Calu3 (cell line): Measurements from ENCODE around the gene LRRC8E. TPM values are rescaled to one million over a fixed set of nuclear protein-coding genes. Genes with fewer than 3 reads are reported as not detected.

Experiments used
- Bru-seq: library from RNA; stranded (reverse); fragments of 400-500 nt; gene quantifications from one replicate; lab custom pipeline; 2021; lab: Mats Ljungman, UMichigan
- BruChase-seq, 2 experiments: library from RNA; stranded (reverse); fragments of 400-500 nt; gene quantifications; one replicate each; lab custom pipeline; 2021; lab: Mats Ljungman, UMichigan
- BruUV-seq: library from RNA; stranded (reverse); fragments of 400-500 nt; replicated peaks from 2 replicates; lab custom pipeline; 2021; lab: Mats Ljungman, UMichigan
- CTCF ChIA-PET: fragments of 300-600 bp; sonication (Branson Sonifier 250); formaldehyde crosslinking; loops from one replicate; lab custom pipeline; 2022; ENCODE audit warnings: antibody characterized with exemption; lab: Charles Lee
- DNase-seq: peaks from one replicate; pipeline ENCODE4 v3.0.0; 2022
- H3K27ac Mint-ChIP-seq: one replicate; pipeline ENCODE4 v1.8.0; 2022; ENCODE audit warnings: mixed read lengths; ENCODE audit not compliant: unreplicated experiment
- H3K27me3 Mint-ChIP-seq: one replicate; pipeline ENCODE4 v1.8.0; 2022; ENCODE audit warnings: mixed read lengths; ENCODE audit not compliant: unreplicated experiment
- H3K36me3 Mint-ChIP-seq: one replicate; pipeline ENCODE4 v1.8.0; 2022; ENCODE audit warnings: mild to moderate bottlenecking, moderate library complexity, mixed read lengths; ENCODE audit not compliant: insufficient read depth, unreplicated experiment
- H3K4me1 Mint-ChIP-seq: one replicate; pipeline ENCODE4 v1.8.0; 2022; ENCODE audit warnings: mild to moderate bottlenecking, low read depth, mixed read lengths; ENCODE audit not compliant: unreplicated experiment
- H3K4me3 Mint-ChIP-seq: one replicate; pipeline ENCODE4 v1.8.0; 2022; ENCODE audit warnings: mild to moderate bottlenecking, low read depth, moderate library complexity, mixed read lengths; ENCODE audit not compliant: unreplicated experiment
- H3K9me3 Mint-ChIP-seq: one replicate; pipeline ENCODE4 v1.8.0; 2022; ENCODE audit warnings: low read depth, mixed read lengths; ENCODE audit not compliant: unreplicated experiment
- intact Hi-C: fragments of 100-400 bp; cut with micrococcal nuclease; formaldehyde crosslinking; loops from one replicate; pipeline ENCODE4 v1.10.0; 2022; ENCODE audit not compliant: unreplicated experiment
- long read RNA-seq: library from polyadenylated mRNA; stranded (forward); transcript quantifications from one replicate; pipeline ENCODE4 v2.0.0, GENCODE V29; 2022
- total RNA-seq: library from RNA; stranded (reverse); gene quantifications from 2 replicates; pipeline ENCODE4 v1.2.3, GENCODE V29; 2022
- TF ChIP-seq, protein P1 (sequence below): fragments of 200-600 bp; IDR thresholded peaks from one replicate; pipeline ENCODE4 v1.8.0; 2022; ENCODE audit warnings: antibody characterized with exemption; ENCODE audit not compliant: unreplicated experiment

LRRC8E gene
- 8.0 and 9.1 TPM in 2 replicates for total RNA-seq
- Bru-seq, nascent RNA, result percentile 39 among the genes with signal in this experiment
- percentile 40 among the genes with signal in this experiment for BruChase-seq, experiment 1, labeled RNA remaining after a 6-hour chase
- percentile 49 among the genes with signal in this experiment for BruChase-seq, experiment 2, labeled RNA remaining after a 2-hour chase
- long read RNA-seq, partial matches to known transcripts, result 0 of 1 reads
- long read RNA-seq, other reads (novel, unspliced or antisense), result 1 of 1 reads

DNA sequence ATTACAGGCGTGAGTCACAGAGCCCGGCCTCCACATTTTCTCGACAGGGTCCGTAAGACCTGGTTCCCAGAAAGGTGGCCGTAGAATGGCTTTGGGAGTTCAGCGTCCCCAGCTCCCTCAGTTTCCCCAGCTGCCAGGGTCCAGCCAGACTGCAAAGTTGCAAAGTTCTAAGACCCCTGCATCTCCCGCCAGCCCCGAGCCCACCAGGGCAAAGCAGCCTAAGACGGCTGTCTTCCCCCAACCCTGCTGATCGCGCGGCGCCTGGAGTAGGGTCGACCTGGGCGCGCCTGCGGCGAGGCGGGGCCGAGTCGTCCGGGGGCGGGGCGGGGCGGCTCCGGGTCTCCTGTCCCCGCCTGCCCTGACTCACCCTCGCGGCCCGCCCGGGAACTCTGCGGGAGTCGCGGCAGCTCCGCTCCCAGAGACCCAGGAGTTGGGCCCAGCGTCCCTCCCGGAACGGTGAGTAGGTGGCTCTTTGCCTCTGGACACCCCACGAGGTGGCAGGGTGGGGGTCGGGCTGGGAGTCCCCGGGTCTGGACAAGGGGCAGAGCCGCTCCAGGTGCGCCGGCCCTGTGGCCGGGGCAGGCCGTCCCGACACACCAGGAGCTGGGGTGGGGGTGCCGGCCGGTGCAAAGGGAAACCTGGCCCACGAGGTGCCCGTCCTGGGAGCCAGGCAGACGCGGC lies at the start of gene LRRC8E:
TSS of gene LRRC8E (plus strand) at position 366 of the 681 bp plus-strand sequence. CDS start 7,094 bp downstream, outside the sequence.
- CTCF ChIA-PET, result interaction anchor here (0.7 to 1.0 kb wide), 2 partner anchors 12 to 32 kb away, joined by 3 to 6 read pairs; partner anchors contain the start of gene SNAPC2
- Mint-ChIP-seq H3K36me3 (no peaks in the 10 kb centered on the region), H3K4me3 (peak within 1 kb of the TSS; percentile 58), H3K9me3 (no peaks in the 10 kb centered on the region), H3K27ac (no peak within 1 kb of the TSS), H3K27me3 (no peaks in the 10 kb centered on the region), H3K4me1 (no peaks in the 10 kb centered on the region)
- no TSS peak for BruUV-seq
- DNase-seq, result peak; percentile 87
- TF ChIP-seq, protein P1, sequence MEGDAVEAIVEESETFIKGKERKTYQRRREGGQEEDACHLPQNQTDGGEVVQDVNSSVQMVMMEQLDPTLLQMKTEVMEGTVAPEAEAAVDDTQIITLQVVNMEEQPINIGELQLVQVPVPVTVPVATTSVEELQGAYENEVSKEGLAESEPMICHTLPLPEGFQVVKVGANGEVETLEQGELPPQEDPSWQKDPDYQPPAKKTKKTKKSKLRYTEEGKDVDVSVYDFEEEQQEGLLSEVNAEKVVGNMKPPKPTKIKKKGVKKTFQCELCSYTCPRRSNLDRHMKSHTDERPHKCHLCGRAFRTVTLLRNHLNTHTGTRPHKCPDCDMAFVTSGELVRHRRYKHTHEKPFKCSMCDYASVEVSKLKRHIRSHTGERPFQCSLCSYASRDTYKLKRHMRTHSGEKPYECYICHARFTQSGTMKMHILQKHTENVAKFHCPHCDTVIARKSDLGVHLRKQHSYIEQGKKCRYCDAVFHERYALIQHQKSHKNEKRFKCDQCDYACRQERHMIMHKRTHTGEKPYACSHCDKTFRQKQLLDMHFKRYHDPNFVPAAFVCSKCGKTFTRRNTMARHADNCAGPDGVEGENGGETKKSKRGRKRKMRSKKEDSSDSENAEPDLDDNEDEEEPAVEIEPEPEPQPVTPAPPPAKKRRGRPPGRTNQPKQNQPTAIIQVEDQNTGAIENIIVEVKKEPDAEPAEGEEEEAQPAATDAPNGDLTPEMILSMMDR, result no peak
- intact Hi-C loops, result no loop called here

DNA sequence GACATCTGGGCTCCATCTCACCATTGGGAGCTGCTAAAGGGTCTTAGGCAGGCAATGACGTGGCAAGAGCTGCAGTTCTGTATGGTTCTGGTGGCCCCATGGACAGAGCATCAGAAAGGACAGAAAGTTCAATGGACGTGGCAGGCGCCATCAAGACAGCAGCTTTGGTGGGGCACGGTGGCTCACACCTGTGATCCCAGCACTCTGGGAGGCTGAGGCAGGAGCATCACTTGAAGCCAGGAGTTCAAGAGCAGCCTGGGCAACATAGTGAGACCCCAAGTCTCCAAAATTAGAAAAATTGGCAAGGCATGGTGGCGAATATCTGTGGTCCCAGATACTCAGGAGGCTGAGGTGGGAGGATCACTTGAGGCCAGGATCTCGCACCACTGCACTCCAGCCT lies 48.8 kb upstream of the LRRC8E start:
- H3K27me3 Mint-ChIP-seq, result no peaks in the 10 kb centered on the region
- H3K36me3 Mint-ChIP-seq, result peaks cover 6% of the 10 kb centered on the region
- TF ChIP-seq, protein P1, result no peak
- no peak overlapping the region for H3K27ac Mint-ChIP-seq
- H3K4me1 Mint-ChIP-seq, result peaks cover 16% of the 10 kb centered on the region
- intact Hi-C loops, result no loop called here
- no peak for DNase-seq
- no TSS peak for BruUV-seq
- no peak overlapping the region for H3K4me3 Mint-ChIP-seq
- CTCF ChIA-PET, result no interaction called here
- H3K9me3 Mint-ChIP-seq, result no peaks in the 10 kb centered on the region

DNA sequence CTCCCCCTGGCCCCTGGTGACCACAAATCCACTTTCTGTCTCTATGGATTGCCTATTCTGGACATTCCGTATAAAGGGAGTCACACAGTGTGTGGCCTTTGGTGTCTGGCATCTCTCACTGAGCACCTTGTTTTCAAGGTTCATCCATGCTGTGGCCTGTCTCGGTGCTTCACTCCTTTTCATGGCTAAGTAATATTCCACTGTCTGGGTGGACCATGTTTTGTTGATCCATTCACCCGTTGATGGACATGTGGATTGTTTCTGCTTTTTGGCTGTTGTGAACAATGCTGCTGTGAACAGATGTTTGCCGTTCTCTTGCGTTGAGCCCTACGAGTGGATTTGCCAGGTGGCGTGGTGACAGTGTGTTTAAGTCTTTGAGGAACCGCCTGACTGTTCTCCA lies 47.7 kb upstream of the LRRC8E start:
- Mint-ChIP-seq H3K36me3 (peaks cover 6% of the 10 kb centered on the region), H3K4me1 (peaks cover 16% of the 10 kb centered on the region), H3K4me3 (no peak overlapping the region), H3K27ac (no peak overlapping the region), H3K9me3 (no peaks in the 10 kb centered on the region), H3K27me3 (no peaks in the 10 kb centered on the region)
- intact Hi-C loops, result no loop called here
- no TSS peak for BruUV-seq
- CTCF ChIA-PET, result no interaction called here
- no peak for DNase-seq
- TF ChIP-seq, protein P1, result no peak

DNA sequence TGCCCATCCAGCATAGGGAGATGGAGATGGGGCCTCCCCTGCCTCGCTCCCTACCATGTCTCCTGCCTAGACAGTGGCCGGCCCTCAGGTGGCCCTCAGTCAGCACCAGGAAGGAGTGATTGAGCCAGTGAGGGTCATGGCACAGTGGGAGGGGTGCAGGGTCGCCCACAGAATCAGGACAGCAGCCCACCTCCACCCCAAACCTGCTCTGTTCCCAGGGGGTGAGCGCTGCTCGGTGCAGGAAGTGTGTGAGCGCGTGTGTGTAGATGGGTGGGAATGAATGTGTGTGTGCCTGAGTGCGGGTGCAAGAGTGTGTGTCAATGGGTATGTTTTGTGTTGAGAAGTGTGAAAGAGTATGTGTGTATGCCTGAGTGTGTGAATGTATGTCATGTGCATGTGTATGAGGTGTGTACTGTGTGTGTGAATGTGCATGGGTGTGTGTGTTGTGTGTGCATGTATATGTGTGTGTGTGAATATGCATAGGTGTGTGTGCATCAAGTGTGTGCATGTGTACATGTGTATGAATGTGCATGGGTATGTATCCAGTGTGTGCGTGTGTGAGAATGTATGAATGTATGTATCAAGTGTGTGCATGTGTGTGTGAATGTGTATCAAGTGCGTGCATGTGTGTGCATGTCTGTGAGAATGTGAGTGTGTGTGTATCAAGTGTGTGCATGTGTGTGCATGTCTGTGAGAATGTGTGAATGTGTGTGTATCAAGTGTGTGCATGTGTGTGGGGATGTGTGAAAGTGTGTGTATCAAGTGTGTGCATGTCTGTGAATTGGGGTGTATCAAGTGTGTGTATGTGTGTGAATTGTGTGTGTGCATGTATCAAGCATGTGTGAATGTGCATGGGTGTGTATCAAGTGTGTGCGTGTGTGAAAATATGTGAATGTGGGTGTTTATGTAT lies 46.3 kb upstream of the LRRC8E start:
- H3K4me3 Mint-ChIP-seq, result no peak overlapping the region
- peaks cover 6% of the 10 kb centered on the region for H3K36me3 Mint-ChIP-seq
- intact Hi-C loops, result no loop called here
- no peaks in the 10 kb centered on the region for H3K9me3 Mint-ChIP-seq
- BruUV-seq, result no TSS peak
- TF ChIP-seq, protein P1, result no peak
- CTCF ChIA-PET, result no interaction called here
- no peak for DNase-seq
- H3K4me1 Mint-ChIP-seq, result peaks cover 16% of the 10 kb centered on the region
- H3K27ac Mint-ChIP-seq, result no peak overlapping the region
- H3K27me3 Mint-ChIP-seq, result no peaks in the 10 kb centered on the region
